RWPE2 (cell line): ENCODE data around the gene PRMT1.

Experiments
- ATAC-seq: fragments of 200-7000 bp; cut with Tn5 transposase; 3 replicates; pipeline ENCODE4 v1.9.1; 2021; ENCODE audit warnings: low read depth
- DNase-seq: peaks from one replicate; pipeline ENCODE4 v3.0.0-alpha.2; 2020; ENCODE audit warnings: low spot score
- H3K27ac ChIP-seq: fragments of 450-650 bp; 2 replicates; pipeline ENCODE4 v1.5.1; 2017; ENCODE audit warnings: mild to moderate bottlenecking; ENCODE audit not compliant: poor library complexity, severe bottlenecking
- H3K27me3 ChIP-seq: fragments of 250-450 bp; sonication (Bioruptor Pico); 2 replicates; pipeline ENCODE4 v1.5.1; 2021; ENCODE audit warnings: mild to moderate bottlenecking, moderate library complexity; ENCODE audit not compliant: insufficient read depth, poor library complexity, severe bottlenecking
- H3K36me3 ChIP-seq: fragments of 250-450 bp; sonication (Bioruptor Pico); 2 replicates; pipeline ENCODE4 v1.5.1; 2020; ENCODE audit warnings: low read depth, mild to moderate bottlenecking, moderate library complexity
- H3K4me1 ChIP-seq: fragments of 250-450 bp; sonication (Bioruptor Pico); 2 replicates; pipeline ENCODE4 v1.5.1; 2021; ENCODE audit warnings: mild to moderate bottlenecking, moderate library complexity; ENCODE audit not compliant: insufficient read depth, poor library complexity, severe bottlenecking
- H3K4me3 ChIP-seq: fragments of 250-450 bp; sonication (Bioruptor Pico); 2 replicates; pipeline ENCODE4 v1.5.1; 2021; ENCODE audit warnings: mild to moderate bottlenecking, moderate library complexity; ENCODE audit not compliant: severe bottlenecking
- H3K9me3 ChIP-seq: fragments of 250-450 bp; sonication (Bioruptor Pico); 2 replicates; pipeline ENCODE4 v1.5.1; 2021; ENCODE audit warnings: mild to moderate bottlenecking, moderate library complexity; ENCODE audit not compliant: severe bottlenecking
- CTCF ChIP-seq: fragments of 450-650 bp; IDR thresholded peaks from one replicate; pipeline ENCODE4 v1.5.1; 2017; ENCODE audit warnings: mild to moderate bottlenecking, moderate library complexity; ENCODE audit not compliant: poor library complexity, severe bottlenecking

PRMT1 gene

GRCh38 chr19:49635530-49636232, 41.4 kb upstream of the PRMT1 start:
- H3K4me3 ChIP-seq = no peak overlapping the region

GRCh38 chr19:49636233-49636932, 40.7 kb upstream of the PRMT1 start:
- TF ChIP-seq CTCF = no peak
- Histone ChIP-seq H3K27me3 (no peaks in the 10 kb centered on the region), H3K9me3 (no peaks in the 10 kb centered on the region), H3K4me1 (no peaks in the 10 kb centered on the region), H3K36me3 (peaks cover 12% of the 10 kb centered on the region), H3K27ac (no peak overlapping the region), H3K4me3 (no peak overlapping the region)
- ATAC-seq = no peak
- no peak for DNase-seq

More at GRCh38 chr19:49635530-49636232, 41.4 kb upstream of the PRMT1 start:
- no peak overlapping the region for H3K27ac ChIP-seq
- no peaks in the 10 kb centered on the region for H3K9me3 ChIP-seq
- H3K36me3 ChIP-seq = peaks cover 12% of the 10 kb centered on the region
- H3K27me3 ChIP-seq = no peaks in the 10 kb centered on the region
- no peak for TF ChIP-seq CTCF
- H3K4me1 ChIP-seq = no peaks in the 10 kb centered on the region
- DNase-seq (no peak), ATAC-seq (no peak)

- peak overlapping the region; percentile 99 for H3K27ac ChIP-seq
- DNase-seq (peak; percentile 86), ATAC-seq (peak; percentile 29)
- no peak for TF ChIP-seq CTCF
- H3K9me3 ChIP-seq = no peaks in the 10 kb centered on the region
- H3K27me3 ChIP-seq = no peaks in the 10 kb centered on the region
- H3K4me1 ChIP-seq = no peaks in the 10 kb centered on the region
- peaks cover 12% of the 10 kb centered on the region for H3K36me3 ChIP-seq
- H3K4me3 ChIP-seq = peak overlapping the region; percentile 23
Observed at GRCh38 chr19:49637821-49638738, 39.0 kb upstream of the PRMT1 start.

GRCh38 chr19:49639401-49640112, 37.5 kb upstream of the PRMT1 start:
- TF ChIP-seq CTCF = no peak
- DNase-seq = peak; percentile 43
- peak overlapping the region; percentile 99 for H3K27ac ChIP-seq
- ATAC-seq = no peak
- H3K4me1 ChIP-seq = no peaks in the 10 kb centered on the region
- H3K36me3 ChIP-seq = peaks cover 9% of the 10 kb centered on the region
- peak overlapping the region; percentile 59 for H3K4me3 ChIP-seq
- no peaks in the 10 kb centered on the region for H3K9me3 ChIP-seq
- no peaks in the 10 kb centered on the region for H3K27me3 ChIP-seq
